Colonic mucosa (tissue), 4 donors: ENCODE measurements around the gene SCFD2. TPM values are rescaled to one million over a fixed set of nuclear protein-coding genes. Genes with fewer than 3 reads are reported as not detected.
"Not testable (repeated sequence)": the region's sequence is repeated elsewhere in the genome, so short reads cannot be mapped to it uniquely, and the experiment has no call there.

Experiments
- DNase-seq: peaks from one replicate; pipeline ENCODE4 v3.0.0-alpha.2; 2020
- H3K27ac ChIP-seq: fragments of 200-600 bp; one replicate; pipeline ENCODE4 v1.8.0; 2021
- H3K27me3 ChIP-seq: fragments of 200-600 bp; one replicate; pipeline ENCODE4 v1.8.0; 2021
- H3K36me3 ChIP-seq: fragments of 200-600 bp; one replicate; pipeline ENCODE4 v1.8.0; 2021
- H3K4me1 ChIP-seq: fragments of 200-600 bp; one replicate; pipeline ENCODE4 v1.8.0; 2021; ENCODE audit warnings: mild to moderate bottlenecking
- H3K4me3 ChIP-seq: fragments of 200-600 bp; one replicate; pipeline ENCODE4 v1.8.0; 2021
- H3K9ac ChIP-seq, 2 donors: one replicate each; pipeline ENCODE4 v1.7.0; 2013; ENCODE audit warnings: control low read depth in 2 of 2, low read depth in 2 of 2, low read length in 2 of 2
- H3K9me3 ChIP-seq: fragments of 200-600 bp; one replicate; pipeline ENCODE4 v1.8.0; 2021
- intact Hi-C: fragments of 100-400 bp; cut with DNase I; formaldehyde crosslinking; loops from one replicate; pipeline ENCODE4 v1.14.1; 2022
- total RNA-seq, 2 donors: library from RNA; stranded (reverse); fragmentation: NEBNext Ultra II Directional in 1 of 2; extraction: Animal tissue kit (Norgen Biotek cat#: 25700) in 1 of 2; gene quantifications; one replicate each; pipeline ENCODE4 v1.2.1, GENCODE V29; 2021
- TF ChIP-seq, protein P1 (sequence below): fragments of 200-600 bp; IDR thresholded peaks from one replicate; pipeline ENCODE4 v1.8.0; 2022; ENCODE audit warnings: antibody characterized with exemption, mild to moderate bottlenecking
- donor health status: healthy.
- donor health status: DM: no; HTN: no; CAD: no.
- donor health status: DM: no; HTN: no; CAD: no.

The SCFD2 gene
- total RNA-seq, 2 donors from 2014 or later = 11.5 to 29.4 TPM

- DNase-seq = no peak
- intact Hi-C loops = no loop called here
- TF ChIP-seq, protein P1, sequence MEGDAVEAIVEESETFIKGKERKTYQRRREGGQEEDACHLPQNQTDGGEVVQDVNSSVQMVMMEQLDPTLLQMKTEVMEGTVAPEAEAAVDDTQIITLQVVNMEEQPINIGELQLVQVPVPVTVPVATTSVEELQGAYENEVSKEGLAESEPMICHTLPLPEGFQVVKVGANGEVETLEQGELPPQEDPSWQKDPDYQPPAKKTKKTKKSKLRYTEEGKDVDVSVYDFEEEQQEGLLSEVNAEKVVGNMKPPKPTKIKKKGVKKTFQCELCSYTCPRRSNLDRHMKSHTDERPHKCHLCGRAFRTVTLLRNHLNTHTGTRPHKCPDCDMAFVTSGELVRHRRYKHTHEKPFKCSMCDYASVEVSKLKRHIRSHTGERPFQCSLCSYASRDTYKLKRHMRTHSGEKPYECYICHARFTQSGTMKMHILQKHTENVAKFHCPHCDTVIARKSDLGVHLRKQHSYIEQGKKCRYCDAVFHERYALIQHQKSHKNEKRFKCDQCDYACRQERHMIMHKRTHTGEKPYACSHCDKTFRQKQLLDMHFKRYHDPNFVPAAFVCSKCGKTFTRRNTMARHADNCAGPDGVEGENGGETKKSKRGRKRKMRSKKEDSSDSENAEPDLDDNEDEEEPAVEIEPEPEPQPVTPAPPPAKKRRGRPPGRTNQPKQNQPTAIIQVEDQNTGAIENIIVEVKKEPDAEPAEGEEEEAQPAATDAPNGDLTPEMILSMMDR = no peak
- no peaks in the 10 kb centered on the region for H3K9me3 ChIP-seq
- no peak overlapping the region for H3K27ac ChIP-seq
- no peaks in the 10 kb centered on the region for H3K27me3 ChIP-seq
- no peak overlapping the region for H3K9ac ChIP-seq
- no peaks in the 10 kb centered on the region for H3K4me1 ChIP-seq
- no peaks in the 10 kb centered on the region for H3K36me3 ChIP-seq
- no peak overlapping the region for H3K4me3 ChIP-seq
Observed at GRCh38 chr4:53043055-53043454, 322.8 kb downstream of the SCFD2 start.

DNA sequence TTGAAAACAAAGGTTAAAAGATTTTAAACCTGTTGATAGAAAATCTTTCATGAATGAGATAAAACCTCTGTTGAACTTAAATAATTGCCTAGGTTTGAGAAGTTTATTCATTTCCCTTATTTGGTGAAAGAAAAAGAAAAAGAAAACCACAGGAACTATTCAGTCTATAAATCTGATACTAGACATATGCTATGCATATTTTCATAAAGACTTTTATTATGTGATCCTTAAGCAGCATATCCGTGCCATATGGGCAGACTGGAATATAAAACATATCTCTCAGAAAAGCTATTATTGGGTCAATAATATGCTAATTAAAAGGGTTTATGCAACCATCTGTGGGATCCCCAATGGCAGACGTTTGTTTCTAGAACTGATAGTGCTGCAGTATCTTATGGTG, 325.0 kb downstream of the SCFD2 start:
- Histone ChIP-seq H3K4me1 (no peaks in the 10 kb centered on the region), H3K36me3 (no peaks in the 10 kb centered on the region), H3K27me3 (no peaks in the 10 kb centered on the region), H3K4me3 (no peak overlapping the region), H3K27ac (no peak overlapping the region), H3K9ac (no peak overlapping the region), H3K9me3 (no peaks in the 10 kb centered on the region)
- DNase-seq = no peak
- TF ChIP-seq, protein P1 = no peak
- intact Hi-C loops = no loop called here

DNA sequence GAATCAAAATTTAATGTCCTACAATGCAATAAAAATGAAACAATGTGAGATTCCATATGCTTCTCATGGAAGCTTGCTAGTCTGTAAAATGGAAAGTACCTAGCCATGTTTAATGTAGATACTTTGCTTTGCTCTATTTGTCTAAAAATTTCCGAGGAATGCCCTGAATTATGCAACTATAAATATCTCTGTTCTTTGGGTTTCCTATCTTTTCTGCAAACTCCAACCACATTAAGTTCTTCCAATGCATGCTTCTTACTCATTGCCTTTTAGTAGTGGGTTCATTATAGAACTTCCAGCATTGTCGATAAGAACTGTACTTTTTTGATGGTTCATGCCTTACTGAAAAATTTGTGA, 325.4 kb downstream of the SCFD2 start:
- no peak overlapping the region for H3K27ac ChIP-seq
- no peak for DNase-seq
- H3K4me1 ChIP-seq = no peaks in the 10 kb centered on the region
- no peaks in the 10 kb centered on the region for H3K9me3 ChIP-seq
- H3K27me3 ChIP-seq = no peaks in the 10 kb centered on the region
- intact Hi-C loops = no loop called here
- no peak overlapping the region for H3K4me3 ChIP-seq
- TF ChIP-seq, protein P1 = no peak
- H3K9ac ChIP-seq = no peak overlapping the region
- H3K36me3 ChIP-seq = no peaks in the 10 kb centered on the region

- intact Hi-C loops = no loop called here
- no peaks in the 10 kb centered on the region for H3K4me1 ChIP-seq
- H3K4me3 ChIP-seq = no peak overlapping the region
- H3K27me3 ChIP-seq = no peaks in the 10 kb centered on the region
- TF ChIP-seq, protein P1 = no peak
- H3K36me3 ChIP-seq = no peaks in the 10 kb centered on the region
- no peak for DNase-seq
- H3K27ac ChIP-seq = no peak overlapping the region
- no peaks in the 10 kb centered on the region for H3K9me3 ChIP-seq
- no peak overlapping the region for H3K9ac ChIP-seq
Observed at GRCh38 chr4:53039741-53040458, 326.0 kb downstream of the SCFD2 start.

GRCh38 chr4:53037892-53038291, 328.0 kb downstream of the SCFD2 start:
- DNase-seq = no peak
- Histone ChIP-seq H3K27me3 (no peaks in the 10 kb centered on the region), H3K4me3 (no peak overlapping the region), H3K4me1 (no peaks in the 10 kb centered on the region), H3K27ac (no peak overlapping the region), H3K9ac (no peak overlapping the region), H3K36me3 (no peaks in the 10 kb centered on the region), H3K9me3 (no peaks in the 10 kb centered on the region)
- intact Hi-C loops = no loop called here
- TF ChIP-seq, protein P1 = no peak

GRCh38 chr4:53032908-53033307, 333.0 kb downstream of the SCFD2 start:
- H3K27ac ChIP-seq, DNase-seq, H3K4me3 ChIP-seq, intact Hi-C loops, H3K27me3 ChIP-seq, H3K4me1 ChIP-seq, H3K9me3 ChIP-seq, H3K9ac ChIP-seq, H3K36me3 ChIP-seq: not testable (repeated sequence)
